ENCODE measurements around the gene FXYD2.
"Not testable (repeated sequence)": the region's sequence is repeated elsewhere in the genome, so short reads cannot be mapped to it uniquely, and the experiment has no call there.

Gene FXYD2

GRCh38 chr11:117824571-117825537, at the start of gene FXYD2:
FXYD2 (minus strand) TSS chr11:117824744; CDS start chr11:117824678, 66 bp downstream.
- no peak for DNase-seq (ENCODE audit: low read depth in 2 of 2)

- DNase-seq (ENCODE audit: low read depth in 2 of 2): no peak
Measured at GRCh38 chr11:117873828-117874125, 49.2 kb upstream of the FXYD2 start.

DNA sequence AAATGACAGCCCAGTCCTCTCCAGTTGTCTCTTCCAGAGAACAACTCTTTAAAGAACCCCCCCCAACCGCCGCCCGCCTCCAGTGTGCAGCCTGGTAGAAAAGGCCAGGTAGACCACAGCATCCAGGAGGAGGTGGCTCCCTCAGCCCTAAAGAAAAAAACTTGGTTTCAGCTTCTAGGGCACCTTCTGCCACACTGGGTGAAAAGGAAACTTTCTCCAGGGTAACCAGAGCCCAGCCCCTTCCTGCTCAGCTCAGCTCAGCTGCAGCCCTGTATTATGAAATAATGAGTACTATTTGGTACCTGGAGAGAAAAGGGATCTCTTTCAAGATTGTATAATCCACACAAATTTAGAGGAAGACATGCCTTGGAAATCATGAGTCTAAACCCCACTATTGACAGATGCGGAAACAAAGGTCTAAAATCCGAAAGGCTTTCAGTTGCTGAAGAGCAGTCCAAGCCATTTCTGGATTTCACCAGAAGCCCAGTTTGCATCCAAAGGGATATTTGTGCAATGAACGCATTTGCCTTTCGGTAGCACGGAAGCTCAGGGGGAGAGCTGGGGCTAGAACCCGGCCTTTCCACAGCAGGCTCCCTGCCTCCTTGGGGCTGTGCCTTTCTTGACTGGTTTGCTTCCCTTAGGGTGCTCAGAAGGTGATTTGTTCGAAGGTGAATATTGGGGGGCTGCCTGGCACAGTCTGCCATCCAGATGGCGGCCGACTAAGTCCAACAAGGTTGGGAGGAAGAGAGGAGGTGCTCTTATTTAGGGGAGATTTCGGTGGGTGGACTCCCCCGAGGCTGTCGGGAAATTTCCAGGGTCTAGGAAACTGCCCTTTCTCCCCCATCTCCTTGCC, 48.7 kb upstream of the FXYD2 start:
- DNase-seq (ENCODE audit: low read depth in 2 of 2): no peak

DNA sequence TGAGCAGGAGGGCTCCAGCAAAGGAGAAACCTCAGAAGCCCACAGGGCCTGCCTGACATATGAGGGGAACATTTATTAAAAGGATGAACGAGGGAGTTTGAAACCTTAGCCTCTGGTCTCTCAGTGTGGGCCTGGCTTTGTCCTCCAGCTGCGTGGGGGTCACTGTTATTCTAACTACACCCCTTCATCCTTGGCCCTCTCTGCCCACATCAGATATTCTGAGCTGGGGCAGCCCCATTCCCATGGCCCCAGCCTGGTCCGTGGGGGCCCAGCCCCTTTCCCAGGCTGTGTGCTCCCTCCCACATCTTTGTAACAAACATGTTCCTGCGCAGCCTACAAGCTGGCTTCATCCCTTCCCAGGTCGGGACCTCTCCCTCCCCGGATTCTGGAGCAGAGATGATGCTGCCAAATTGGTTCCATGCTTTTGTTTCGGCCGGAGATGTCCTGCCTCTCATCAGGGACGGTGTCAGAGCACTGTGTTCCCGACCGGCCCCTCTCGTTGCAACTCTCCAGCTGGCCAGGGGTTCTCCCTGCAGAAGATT, 47.9 kb upstream of the FXYD2 start:
- no peak for DNase-seq (ENCODE audit: low read depth in 2 of 2)

DNA sequence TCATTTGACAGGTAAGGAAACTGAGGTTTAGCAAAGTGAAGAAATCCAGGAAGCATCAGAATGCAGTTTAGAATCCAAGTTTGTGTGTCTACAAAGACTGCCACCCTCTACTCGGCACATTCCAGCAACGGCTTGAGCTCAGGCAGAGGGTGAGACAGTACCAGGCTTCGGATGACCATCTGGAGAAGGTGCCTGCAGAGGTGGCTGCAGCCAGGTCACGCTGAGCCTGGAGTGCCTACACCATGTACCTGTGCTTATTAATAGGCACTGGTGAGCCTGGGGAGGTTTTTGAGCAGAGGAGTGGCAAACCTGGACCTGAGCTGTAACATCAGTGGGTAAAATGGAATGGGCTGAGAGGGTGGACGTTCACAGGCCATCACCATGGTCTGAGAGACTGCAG, 47.2 kb upstream of the FXYD2 start:
- DNase-seq (ENCODE audit: low read depth in 2 of 2): no peak

DNA sequence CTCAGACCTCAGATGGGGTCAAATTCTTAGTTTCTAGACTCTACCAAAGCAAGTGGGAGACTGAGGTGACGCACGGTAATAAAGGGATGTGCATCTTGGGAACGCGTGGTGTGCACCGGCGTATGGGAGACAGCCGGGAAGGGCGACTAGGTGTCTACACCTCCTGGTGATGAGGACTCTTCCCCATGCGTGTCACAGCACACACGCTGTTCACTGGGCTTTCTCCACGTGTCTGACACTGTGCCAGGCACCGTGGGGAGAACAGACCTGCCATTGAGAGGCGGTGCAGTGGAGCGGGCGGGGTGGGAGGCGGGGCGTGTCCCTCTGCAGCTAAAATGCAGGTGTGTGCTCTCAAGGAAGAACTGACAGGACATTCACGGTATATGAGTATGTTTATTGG, 46.6 kb upstream of the FXYD2 start:
- no peak for DNase-seq (ENCODE audit: low read depth in 2 of 2)

DNA sequence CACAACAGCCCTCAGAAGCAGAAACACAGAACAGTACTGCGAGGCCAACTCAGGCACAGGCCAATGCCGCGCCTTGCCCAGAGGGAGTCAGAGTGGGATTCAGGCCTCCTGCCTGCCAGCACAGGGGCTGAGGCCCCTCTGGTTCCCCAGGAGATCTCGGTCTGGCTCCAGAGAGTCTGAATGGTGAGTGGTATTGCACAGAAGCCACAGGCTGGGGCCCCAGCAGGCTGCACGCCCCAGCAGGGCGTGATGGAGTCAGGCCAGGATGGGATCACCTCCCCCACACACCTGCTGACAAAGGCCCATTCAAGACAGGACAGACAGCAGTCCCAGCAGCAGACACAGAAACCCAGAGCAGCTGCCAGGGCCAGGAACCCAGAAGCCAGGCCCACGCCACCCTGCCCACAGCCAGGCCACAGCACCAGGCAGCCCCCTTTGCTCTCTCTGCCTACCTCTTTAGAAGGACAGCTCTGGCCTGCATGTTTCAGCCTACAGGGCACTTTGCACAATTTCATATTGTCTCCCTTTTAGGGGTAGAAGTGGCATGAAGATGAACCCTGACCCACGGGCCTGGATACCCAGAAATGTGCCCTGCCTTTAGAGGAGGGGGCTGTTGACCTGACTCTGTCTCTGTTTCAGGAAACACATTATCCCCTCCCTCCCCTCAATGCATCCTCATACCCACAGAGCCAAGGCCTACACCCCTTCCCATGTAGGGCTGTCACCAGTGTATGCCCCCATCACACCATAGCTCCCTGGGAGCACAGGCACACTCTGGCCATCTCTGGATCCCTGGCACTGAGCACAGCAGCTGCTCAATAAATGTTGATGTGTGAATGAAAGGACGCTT, 45.8 kb upstream of the FXYD2 start:
- no peak for DNase-seq (ENCODE audit: low read depth in 2 of 2)

DNA sequence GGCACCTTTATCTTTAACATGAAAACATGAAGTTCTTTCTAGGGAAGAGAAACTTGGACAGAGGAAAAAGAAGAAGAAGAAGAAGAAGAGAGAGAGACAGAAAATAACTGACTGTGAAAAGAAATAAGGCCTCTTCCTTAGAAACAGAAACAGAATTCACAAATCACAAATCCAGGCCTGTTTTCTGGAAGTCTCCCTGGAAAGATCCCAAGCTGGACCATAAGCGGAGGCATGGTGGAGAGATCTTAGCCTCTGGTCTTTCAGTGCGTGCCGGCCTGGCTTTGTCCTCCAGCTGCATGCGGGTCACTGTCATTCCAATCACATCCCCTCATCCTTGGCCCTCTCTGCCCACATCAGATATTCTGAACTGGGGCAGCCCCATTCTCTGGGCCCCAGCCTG, 45.1 kb upstream of the FXYD2 start:
- no peak for DNase-seq (ENCODE audit: low read depth in 2 of 2)

DNA sequence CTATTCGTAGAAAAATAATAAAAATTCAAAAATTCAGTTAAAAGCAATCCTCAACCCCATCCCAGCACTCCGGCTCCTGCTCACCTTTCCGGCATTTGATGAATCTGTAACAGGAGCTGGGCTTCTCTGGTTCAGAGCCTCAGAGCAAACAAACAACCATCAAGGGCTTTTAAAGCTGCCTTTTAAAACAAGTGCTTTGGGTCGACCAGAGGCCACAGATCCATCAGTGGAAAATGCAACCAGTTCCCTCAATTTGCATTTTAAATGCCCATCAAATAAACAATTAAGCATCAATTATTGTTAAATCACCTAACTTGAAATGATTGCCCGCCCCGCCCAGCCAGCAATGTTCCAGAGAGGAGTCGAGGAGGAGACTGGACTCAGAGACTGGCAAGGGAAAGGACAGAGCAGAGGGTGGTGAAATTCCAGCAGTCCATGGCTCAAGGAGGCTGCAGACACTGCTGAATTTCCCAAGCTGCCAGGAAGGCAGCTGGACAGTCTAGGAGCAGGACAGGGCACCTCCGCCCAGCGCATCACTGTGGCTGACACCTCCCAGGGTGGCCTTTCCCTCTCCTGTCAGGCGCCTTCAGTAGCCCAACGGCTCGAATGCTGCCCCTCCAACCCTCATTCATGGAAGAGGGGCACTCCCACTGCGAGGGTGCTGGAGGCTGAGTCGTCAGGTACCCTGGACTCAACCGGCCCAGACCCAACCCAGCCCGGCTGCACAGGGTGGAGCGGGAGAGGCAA, 44.4 kb upstream of the FXYD2 start:
- no peak for DNase-seq (ENCODE audit: low read depth in 2 of 2)

GRCh38 chr11:117868088-117868487, 43.5 kb upstream of the FXYD2 start:
- no peak for DNase-seq (ENCODE audit: low read depth in 2 of 2)

- DNase-seq (ENCODE audit: low read depth in 2 of 2): no peak
Measured at GRCh38 chr11:117866526-117866925, 42.0 kb upstream of the FXYD2 start.

DNA sequence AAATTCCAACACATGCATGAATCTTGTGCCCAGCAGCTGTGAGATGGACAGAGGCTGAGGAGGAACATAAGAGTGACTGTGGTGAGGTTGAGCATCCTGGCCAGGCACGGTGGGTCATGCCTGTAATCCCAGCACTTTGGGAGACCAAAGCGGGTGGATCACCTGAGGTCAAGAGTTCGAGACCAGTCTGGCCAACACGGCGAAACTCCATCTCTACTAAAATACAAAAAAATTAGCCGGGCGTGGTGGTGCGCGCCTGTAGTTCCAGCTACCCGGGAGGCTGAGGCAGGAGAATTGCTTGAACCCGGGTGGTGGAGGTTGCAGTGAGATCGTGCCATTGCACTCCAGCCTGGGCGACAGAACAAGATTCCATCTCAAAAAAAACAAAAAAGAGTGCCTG, 41.0 kb upstream of the FXYD2 start:
- DNase-seq (ENCODE audit: low read depth in 2 of 2): not testable (repeated sequence)

- DNase-seq (ENCODE audit: low read depth in 2 of 2): no peak
Measured at GRCh38 chr11:117863383-117863782, 38.8 kb upstream of the FXYD2 start.

DNA sequence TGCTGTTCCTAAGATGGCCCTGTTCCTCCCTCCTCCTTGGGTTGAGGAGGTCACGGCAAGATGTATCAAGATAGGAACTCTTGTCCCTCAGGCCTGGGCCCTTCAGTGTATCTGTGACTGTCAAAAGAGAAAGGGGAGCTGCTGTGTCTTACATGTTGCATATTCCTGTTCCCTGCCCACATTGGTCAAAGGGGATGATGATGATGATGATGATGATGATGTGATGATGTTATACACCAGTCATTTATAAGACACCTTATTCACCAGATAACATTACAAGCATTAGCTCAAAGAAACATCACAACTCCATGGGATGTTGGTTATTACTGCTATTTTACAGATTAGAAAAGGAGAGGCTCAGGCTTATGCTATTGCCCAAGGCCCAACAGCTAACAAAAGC, 38.2 kb upstream of the FXYD2 start:
- DNase-seq (ENCODE audit: low read depth in 2 of 2): no peak

GRCh38 chr11:117862019-117862725, 37.6 kb upstream of the FXYD2 start:
- no peak for DNase-seq (ENCODE audit: low read depth in 2 of 2)

DNA sequence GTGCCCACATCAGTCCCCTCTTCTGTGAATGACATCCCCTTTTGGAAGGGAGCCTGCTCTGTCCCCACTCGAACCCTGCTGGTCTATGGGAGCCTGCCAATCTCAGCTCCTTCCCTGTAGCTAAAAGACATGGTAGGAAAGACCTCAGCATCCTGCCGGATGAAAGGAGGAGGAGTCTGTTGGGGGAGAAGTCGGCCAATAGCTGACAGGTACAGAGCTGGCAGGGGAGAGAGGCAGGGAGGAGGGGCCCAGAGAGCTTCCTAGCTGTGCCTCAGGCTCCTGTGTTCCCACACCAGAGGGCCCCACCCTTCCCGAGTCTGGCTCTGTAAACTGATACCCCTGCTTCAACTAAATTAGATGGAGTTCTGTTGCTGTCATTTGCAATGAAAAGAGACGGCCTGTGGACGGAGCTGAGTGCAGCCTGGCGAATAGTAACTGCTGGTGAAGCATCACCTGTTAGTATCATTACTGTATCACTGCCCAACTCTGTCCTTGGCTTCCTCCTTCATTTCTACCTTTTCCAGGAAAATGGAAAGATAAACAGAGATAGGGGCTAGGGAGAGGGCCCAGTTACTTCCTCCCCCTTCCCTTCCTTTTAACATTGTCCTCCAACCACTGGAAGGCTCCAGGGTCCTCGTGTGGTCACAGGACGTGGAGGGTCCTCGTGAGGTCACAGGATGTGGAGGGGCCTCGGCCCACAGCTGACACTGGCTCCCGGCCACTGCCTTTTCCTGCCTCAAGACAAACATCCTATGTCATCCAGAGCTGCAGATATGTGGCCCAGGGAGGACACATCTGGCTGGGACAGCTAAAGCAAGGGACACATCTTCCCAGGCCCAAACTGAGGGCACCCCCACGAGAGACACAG, 36.8 kb upstream of the FXYD2 start:
- no peak for DNase-seq (ENCODE audit: low read depth in 2 of 2)

- no peak for DNase-seq (ENCODE audit: low read depth in 2 of 2)
Measured at GRCh38 chr11:117860139-117860538, 35.6 kb upstream of the FXYD2 start.

DNA sequence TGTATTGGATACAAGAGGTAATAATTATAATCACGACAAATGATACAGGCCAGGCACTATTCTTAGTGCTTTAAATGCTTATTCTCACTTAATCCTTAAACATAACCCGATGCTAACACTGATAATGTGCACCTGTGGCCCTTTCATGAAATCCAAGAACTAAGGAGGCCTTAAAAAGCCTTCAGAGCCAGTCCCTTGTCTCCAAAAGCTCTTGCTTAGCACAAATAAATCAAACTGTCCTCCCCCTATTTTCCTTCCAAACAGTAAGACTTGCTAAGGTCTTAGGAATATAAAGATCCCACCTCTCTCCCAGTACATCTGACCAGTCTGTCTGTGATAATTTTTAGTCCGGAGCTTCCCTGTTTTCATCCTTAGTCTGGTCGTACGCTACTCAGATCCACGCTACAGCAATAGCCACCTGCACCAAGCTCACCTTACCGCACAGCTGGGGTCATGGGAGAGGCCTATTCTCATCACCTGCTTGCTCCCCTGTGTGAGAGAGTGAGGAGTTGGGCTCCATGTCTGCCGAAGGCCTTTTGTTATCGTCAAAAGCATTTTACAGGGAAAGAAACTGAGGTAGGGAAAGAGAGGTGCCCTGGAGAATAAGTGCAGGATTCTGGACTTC, 35.1 kb upstream of the FXYD2 start:
- DNase-seq (ENCODE audit: low read depth in 2 of 2): no peak

DNA sequence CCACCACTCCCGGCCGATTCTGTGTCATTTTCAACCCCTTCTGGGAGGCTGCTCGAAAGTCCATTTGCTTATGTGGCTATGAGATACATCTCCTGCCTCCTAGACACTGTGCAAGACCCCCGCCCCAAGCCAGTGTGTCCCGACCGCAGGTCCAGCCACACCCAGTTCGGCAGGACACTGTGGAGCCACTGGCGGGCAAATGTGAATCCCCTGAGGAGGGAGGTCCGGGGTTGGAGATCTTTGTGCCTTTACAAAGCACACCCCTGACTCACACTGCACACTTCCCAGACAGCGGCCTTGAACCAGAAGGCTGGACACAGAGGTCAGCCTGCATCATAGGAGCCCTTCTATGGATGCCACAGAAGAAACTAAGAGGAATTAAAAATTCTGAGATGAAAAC, 34.5 kb upstream of the FXYD2 start:
- no peak for DNase-seq (ENCODE audit: low read depth in 2 of 2)

Data from stimulated activated CD8-positive, alpha-beta memory T cell treated with anti-CD3 and anti-CD28 coated beads, Interleukin-2, amount 100 ng/mL, for 1 hour (primary cell).